ENCODE results near the gene COG1.
A peak's percentile ranks its signal among the peaks of the same experiment; 100 is the strongest.

Gene COG1

DNA sequence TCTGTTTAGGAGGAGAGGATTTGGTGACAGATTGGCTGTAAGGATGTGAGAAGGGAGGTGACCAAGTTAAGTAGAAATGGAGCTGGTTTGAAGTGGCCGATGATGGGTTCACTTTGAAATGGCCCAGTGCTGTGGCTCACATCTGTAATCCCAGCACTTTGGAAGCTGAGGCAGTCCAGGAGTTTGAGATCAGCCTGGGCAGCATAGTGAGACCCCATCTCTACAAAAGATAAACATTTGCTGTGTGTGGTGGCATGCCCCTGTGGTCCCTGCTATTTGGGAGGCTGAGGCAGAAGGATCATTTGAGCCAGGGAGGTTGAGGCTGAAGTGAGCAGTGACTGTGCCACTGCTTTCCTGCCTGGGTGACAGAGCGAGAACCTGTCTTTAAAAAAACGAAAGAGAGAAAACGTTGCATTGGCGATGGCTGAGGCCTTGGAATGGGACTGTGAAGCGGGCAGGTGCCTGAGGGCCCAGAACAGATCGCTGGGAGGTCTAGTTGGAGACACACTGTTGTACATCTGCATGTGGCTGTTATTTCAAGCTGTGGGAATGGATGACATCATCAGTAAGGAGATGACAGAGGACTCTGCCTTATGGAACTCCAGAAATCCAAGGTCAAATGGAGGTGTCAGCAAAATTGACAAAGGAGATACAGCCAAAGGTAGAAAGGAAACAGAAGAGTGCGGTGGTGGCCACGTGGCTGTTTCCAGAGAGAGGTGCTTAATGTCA is 5.5 kb downstream of the COG1 start:
- no peak for DNase-seq (ENCODE audit: low read depth in 2 of 2)

DNA sequence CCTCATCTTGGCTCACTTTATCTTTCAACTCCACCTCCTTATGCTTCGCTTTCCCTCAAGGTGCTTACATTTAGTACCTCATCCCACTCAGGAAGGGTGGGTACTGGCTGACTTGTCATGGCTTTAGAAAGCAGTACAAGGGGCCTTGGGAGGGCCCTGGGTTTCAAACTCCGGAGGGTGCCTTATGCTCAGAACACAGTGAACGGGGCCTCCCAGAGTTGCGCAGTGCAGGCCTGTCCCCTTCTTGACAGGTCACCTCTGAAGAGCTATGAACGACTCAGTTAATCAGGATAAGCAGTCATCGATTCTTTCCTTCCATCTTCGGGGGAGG is 6.0 kb downstream of the COG1 start:
- no peak for DNase-seq (ENCODE audit: low read depth in 2 of 2)

DNA sequence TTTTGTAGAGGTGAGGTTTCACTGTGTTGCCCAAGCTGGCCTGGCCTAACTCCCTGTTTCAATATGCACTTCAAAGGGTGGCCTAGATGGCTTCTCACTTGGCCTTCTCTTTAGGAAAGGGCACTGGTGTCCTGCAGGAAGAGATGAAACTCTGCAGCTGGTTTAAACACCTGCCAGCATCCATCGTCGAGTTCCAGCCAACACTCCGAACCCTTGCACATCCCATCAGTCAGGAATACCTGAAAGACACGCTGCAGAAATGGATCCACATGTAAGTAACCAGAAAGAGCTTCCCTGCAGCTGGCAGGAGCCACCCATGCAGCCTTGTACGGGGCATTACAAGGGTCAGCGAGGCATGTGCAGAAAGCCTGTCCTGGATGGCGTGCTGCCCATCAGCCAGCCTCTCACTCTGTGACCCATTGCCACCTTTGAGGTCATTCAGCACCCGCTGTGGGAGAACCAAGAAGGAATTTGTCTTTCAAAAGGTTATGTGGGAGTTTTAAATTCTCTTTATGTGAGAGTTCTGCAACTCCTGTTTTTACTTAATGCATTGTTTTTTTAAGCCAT is 7.0 kb downstream of the COG1 start:
- no peak for DNase-seq (ENCODE audit: low read depth in 2 of 2)

DNA sequence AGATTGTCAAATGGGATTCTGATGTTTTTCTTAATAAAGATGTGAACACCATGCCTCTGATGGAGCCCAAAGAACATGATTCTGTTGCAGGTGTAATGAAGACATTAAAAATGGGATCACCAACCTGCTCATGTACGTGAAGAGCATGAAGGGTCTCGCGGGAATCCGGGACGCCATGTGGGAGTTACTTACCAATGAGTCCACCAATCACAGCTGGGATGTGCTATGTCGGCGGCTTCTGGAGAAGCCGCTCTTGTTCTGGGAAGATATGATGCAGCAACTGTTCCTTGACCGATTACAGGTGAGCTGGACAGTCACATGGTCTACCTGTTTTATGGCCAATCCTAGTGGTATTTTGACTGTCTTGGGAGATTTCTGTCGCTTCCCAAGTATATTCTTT is 7.6 kb downstream of the COG1 start:
- no peak for DNase-seq (ENCODE audit: low read depth in 2 of 2)

DNA sequence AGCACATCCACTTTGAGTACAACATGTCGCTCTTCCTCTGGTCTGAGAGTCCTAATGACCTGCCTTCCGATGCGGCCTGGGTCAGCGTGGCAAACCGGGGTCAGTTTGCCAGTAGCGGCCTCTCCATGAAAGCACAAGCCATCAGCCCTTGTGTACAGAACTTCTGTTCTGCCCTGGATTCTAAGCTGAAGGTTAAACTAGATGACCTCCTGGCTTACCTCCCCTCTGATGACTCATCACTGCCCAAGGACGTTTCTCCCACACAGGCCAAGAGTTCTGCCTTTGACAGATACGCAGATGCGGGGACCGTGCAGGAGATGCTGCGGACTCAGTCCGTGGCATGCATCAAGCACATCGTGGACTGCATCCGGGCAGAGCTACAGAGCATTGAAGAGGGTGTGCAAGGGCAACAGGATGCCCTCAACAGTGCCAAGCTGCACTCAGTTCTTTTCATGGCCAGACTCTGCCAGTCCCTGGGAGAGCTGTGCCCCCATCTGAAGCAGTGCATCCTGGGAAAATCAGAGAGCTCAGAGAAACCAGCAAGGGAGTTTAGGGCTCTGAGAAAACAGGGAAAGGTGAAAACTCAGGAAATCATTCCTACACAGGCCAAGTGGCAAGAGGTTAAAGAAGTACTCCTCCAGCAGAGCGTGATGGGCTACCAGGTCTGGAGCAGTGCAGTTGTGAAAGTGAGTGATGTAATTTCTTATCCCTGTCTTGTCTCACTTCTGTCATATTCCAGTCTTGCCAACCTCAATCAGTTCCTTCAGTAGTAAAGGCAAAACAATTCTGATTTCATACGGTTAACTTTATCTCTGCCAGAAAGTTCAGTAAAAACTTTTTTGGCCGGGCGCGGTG is 8.6 kb downstream of the COG1 start:
- DNase-seq (ENCODE audit: low read depth in 2 of 2), result no peak

DNA sequence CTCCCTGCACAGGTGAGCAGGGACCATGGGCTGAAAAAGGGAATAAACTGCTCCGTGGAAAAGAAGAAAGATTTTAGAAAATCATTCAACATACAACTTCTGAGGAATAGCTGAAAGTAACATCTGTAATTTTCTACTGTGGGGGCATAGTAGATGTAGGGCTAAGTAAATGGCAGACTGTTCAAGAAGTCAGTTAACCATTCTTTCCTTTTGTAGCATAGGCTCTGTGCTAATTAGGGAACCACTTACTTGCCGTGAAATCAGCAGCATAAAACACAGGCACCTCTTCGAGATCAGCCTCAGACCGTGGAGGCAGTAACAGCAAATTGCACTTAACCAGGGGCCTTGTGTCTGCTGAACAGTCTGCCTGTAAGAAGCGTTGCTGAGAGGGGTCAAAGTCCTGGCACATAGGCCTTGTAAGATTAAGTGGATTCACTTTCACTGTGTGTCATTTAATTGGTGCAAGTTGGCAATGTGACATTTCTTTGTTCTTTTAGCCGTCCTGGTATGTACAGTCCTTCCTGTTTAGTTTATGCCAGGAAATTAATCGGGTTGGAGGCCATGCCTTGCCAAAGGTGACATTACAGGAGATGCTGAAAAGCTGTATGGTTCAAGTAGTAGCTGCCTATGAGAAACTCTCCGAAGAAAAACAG is 10.4 kb downstream of the COG1 start:
- no peak for DNase-seq (ENCODE audit: low read depth in 2 of 2)

DNA sequence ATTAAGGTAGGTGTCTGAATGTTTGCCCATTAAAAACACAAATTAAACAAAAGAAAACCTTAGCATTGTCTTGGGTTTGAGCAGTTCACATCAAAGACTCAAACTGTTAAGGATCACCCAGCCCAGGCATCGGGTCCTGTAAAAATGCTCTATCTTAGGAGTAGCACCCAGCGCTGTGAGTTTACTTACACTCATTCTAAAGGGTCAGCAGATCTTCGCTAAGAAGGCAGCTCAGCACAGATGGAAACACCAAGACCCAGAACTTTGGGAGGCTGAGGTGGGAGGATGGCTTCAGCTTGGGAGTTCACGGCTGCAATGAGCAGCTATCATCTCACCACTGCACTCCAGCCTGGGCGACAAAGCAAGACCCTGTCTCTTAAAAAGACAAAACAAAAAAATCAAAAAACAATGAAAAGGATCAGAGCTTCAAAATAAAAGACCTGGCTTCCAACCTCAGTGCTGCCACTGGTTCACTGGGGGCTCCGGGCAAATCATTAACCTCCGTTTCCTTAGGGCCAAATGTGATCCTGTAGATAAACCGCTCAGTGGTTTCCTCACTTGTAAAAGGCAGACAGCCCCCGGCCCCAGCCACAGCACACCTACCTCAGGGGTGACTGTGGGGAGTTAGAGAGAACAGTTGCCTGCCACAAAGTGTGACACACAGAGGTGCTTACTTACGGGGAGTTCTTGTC is 11.1 kb downstream of the COG1 start:
- DNase-seq (ENCODE audit: low read depth in 2 of 2), result no peak

DNA sequence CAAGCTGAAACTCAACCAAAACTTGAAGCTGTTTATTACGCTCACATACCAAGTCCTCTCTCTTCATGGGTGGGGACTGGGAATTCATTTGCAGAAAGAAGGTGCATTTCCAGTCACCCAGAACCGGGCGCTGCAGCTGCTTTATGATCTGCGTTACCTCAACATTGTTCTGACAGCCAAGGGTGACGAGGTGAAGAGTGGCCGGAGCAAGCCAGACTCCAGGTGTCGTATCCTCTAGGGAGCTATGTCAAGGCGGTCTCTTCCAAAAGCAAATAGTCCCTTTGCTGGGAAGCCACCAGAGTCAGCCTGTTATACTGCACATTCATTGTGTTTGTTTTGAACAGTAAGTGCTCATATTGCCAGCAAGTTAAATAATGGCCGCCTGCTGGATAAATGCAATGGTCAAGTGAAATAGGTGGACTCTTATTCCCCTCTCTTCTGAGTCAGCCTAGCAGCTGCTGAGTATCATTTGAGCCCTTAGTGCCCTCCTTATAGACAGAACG is 12.7 kb downstream of the COG1 start:
- DNase-seq (ENCODE audit: low read depth in 2 of 2), result no peak

DNA sequence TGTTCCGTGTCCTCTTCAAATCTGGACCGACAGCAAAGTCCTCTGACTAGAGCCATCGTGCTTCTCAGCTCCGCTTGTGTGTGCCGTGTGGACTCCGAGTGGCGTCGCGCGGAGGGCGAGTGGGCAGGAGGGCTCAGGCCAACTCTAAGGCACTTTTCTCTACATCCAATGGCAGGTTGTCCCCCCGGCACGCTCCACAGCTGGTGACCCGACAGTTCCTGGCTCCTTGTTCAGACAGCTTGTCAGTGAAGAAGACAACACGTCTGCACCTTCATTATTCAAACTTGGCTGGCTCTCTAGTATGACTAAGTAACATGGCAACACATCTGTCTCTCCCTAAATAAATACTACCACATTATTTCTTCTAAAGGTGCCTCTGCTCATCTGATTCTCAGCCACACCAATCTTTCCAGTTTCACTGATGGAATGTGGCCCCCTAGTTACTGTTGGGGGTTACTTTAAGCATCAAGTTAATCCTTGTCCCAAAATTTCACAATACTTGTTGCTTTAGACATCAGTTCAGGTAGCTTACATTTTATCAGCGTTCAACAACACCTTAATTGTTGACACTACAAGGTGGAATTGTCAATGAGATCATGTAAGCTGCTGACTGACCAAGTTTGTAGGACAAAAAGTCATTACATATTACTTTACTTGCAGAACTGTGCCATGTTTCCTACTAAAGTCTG is 15.4 kb downstream of the COG1 start:
- DNase-seq (ENCODE audit: low read depth in 2 of 2), result no peak

DNA sequence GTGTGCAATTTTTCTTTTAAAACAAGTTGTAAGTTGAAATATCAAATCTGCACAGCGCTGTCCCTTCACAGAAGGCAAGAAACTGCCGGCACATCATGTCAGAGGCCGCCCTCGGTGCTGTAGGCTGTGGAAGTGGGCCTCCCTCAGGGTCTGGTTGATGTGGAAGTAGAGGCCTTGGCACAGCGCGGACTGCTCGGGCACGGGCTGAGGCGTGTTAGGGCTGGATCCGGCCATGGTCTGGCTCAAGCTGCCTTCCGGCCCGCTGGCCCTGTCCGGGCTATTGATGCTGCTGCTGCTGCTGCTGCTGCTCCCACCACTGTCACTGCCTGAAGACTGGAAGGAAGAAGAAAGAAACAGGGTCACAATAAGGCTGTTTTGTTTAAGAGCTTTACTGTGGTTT is 16.6 kb downstream of the COG1 start:
- DNase-seq (ENCODE audit: low read depth in 2 of 2), result no peak

DNA sequence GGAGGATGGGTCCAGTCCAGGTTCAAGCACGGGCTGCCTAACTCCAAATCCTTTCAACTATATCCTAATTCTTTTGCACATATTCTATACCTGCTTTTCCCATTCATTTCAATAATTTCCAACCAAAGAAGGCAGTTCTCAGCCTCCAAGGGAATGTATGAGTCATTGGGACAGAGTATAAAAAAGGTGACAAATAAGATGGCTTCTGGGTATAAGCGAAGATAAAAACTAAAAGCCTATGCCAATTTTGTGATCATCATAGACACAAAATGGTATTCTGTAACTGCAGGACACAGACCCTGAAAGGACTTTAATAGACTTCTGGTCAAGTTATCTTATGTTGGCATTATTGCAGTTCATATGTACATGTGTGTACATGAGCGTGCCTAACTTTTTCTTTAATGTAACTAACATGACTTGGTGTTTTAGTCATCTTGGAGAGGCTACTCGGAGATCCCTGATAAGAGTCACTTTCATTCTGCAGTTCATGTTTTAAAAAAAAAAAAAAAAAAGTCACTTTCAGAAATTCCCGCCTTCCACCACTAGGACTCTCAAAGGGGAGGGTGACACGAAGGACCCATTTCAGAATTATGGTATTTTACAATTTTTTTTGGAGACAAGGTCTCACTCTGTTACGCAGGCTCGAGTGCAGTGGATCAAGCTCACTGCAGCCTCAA is 17.3 kb downstream of the COG1 start:
- no peak for DNase-seq (ENCODE audit: low read depth in 2 of 2)

DNA sequence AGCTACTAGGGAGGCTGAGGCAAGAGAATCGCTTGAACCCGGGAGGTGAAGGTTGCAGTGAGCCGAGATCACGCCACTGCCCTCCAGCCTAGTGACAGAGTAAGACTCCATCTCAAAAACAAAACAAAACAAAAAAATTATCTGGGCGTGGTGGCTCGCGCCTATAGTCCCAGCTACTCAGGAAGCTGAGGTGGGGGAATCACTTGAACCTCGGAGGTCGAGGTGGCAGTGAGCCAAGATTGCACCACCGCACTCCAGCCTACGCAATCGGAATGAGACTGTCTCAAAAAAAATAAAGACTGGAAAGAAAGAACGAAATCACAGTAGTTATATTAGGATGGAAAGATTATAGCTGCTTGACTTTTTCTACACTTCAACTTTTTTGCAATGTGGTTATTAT is 18.9 kb downstream of the COG1 start:
- peak; percentile 24 to 46 for DNase-seq (ENCODE audit: low read depth in 2 of 2)

DNA sequence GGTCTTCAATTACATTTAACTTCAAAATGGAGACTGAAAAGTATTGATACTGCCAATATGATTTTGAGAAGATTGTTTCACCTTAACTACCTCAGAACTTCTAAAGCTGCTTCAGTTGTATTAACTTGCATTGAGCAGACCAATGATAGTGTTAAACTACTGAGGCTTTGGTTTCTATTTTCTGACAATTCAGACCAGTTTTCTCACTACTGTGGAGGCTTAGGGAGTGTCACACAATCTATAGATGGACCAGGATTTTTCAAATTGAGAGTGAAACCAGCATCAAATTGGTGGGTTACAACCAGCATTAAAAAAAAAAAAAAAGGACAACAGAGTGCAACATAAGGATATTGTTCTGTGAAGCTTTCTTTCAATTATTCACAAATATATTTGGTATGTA is 21.2 kb downstream of the COG1 start:
- DNase-seq (ENCODE audit: low read depth in 2 of 2), result no peak

DNA sequence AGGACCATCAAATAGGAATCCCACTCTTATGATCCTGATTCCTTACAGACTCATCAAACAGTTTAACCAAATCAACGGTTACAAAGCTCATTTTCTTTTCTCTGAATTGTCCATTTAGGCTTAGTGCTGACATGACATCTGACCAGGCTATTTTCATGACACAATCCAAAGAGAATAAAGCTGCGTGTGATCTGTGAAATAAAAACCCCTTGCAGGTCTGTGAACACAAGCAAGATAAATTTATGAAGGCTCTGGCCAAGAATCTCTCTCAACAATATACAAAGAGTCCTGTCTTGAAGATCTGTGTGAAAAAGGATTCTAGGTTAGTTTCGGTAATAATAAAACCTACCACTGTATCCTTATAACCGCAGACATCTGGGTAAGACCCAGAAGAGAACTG is 22.0 kb downstream of the COG1 start:
- no peak for DNase-seq (ENCODE audit: low read depth in 2 of 2)

DNA sequence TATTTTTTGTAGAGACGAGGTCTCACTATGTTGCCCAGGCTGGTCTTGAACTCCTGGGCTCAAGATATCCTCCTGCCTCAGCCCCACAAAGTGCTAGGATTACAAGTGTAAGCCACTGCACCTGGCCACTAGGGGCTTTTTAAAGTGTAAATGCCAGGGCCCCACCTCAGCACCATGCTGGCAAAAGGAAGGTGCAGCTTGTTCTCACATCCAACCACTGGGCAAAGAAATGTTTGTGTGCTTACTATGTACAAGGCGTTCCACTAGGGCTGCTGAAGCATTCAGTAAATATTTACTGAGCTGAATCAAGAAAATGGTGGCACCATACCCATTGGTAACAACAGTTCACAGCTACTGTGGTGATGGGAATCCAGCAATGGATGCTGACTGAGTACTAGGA is 22.6 kb downstream of the COG1 start:
- DNase-seq (ENCODE audit: low read depth in 2 of 2), result no peak

DNA sequence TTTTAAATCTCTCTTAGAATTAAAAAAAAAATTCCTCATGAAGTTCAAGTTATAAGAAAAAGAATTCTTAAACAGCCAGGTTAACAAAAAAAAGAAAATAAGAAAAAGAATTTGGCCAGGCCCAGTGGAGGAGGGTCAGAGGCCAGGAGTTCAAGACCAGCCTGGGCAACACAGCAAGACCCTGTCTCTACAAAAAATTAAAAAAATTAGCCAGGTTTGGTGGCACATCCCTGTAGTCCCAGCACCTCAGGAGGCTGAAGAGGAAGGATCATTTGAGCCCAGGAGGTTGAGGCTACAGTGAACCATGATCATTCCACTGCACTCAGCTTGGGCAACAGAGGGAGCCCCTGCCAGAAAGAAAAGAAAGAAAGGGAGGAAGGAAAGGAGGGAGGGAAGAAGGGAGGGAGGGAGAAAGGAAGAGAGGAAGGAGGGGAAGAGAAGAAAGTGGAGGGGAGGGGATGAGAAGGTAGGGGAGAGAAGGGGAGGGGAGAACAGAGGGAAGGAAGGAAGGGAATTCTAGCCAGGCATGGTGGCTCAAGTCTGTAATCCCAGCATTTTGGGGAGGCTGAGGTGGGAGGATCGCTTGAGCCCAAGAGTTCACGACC is 30.9 kb downstream of the COG1 start:
- no peak for DNase-seq (ENCODE audit: low read depth in 2 of 2)

DNA sequence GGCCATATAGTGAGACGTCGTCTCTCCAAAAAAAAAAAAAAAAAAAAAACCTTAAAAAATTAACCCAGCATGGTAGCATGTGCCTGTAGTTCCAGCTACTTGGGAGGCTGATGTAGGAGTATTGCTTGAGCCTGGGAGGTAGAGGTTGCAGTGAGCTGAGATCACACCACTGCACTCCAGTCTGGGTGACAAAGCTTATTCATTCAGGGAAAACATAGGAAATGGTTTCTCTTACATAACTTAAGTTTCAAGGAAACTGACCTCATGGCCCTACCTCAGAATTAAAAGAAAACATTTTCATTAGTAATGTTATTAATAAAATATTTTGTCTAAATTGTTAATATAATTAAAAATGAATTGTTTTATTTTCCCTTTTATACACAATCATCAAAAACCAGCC is 31.4 kb downstream of the COG1 start:
- no peak for DNase-seq (ENCODE audit: low read depth in 2 of 2)

DNA sequence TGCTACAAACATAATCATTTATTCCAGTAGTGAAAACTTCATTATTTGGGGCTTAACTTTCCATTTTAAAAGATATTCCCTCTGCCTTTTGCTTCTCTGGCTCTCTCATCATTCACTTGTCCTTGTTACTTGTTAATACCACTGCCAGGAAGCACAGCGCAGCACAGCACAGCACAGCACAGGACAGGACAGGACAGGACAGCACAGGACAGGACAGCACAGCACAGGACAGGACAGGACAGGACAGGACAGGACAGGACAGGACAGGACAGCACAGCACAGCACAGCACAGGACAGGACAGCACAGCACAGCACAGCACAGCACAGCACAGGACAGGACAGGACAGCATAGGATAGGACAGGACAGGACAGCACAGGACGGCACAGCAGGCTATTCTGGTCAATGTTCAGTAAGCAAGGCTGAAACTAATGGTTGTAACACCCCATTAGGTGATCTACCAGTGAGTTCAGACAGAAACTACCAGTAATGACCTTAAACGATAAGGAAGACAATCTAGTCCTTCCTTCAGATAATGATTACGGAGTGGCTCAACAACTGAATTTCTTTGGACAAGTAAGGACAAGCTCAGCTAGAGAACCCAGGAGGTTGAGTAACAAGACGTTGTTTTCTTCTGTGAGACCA is 31.9 kb downstream of the COG1 start:
- DNase-seq (ENCODE audit: low read depth in 2 of 2), result no peak

DNA sequence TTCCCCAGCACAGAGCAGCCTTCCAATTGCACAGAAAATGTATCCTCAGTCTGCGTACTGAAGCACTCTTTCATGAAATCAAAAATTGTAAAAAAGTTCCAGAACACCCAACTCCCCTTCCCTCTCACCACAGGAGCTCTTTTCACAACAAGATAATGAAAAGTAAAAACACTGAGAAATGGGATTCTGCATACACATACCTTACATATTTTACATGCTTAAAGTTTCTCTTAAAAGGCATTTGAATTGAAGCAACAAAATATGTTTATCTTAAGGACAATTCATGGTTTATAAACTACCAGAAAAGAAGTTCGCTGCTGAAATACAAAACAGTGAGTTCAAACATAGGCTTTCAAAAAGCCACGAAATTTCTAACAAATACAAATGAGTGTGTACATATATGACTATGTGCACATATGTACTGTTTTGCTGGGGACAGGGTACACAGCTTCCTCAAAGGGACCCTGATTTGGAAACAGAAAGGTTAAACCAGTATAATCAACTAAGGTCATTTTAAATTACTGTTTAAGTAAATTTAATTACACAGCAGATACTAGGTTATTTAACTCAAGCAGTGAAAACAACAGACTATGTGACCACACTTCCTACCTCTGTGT is 33.8 kb downstream of the COG1 start:
- DNase-seq (ENCODE audit: low read depth in 2 of 2), result no peak
